Ascending aorta (tissue), 2 donors: Measurements from ENCODE around the gene TTC23. TPM values are rescaled to one million over a fixed set of nuclear protein-coding genes. Genes with fewer than 3 reads are reported as not detected.
A peak's percentile ranks its signal among the peaks of the same experiment; 100 is the strongest.

Experiments used
- DNase-seq, 2 donors: peaks; one replicate each; pipeline ENCODE4 v3.0.0-alpha.2; 2019; ENCODE audit warnings: low spot score in 2 of 2
- H3K27ac ChIP-seq, 2 donors: fragments of 200-600 bp; sonication (generic); one replicate each; pipeline ENCODE4 v1.5.1; 2016 to 2017; ENCODE audit warnings: mild to moderate bottlenecking in 1 of 2
- H3K27me3 ChIP-seq: fragments of 200-600 bp; sonication (generic); one replicate; pipeline ENCODE4 v1.5.1; 2017
- H3K36me3 ChIP-seq, 2 donors: fragments of 200-600 bp; sonication (generic); one replicate each; pipeline ENCODE4 v1.5.1; 2016
- H3K4me1 ChIP-seq, 2 donors: fragments of 200-600 bp; sonication (generic); one replicate each; pipeline ENCODE4 v1.5.1; 2016 to 2017; ENCODE audit warnings: mild to moderate bottlenecking in 1 of 2
- H3K4me3 ChIP-seq, 2 donors: fragments of 200-600 bp; sonication (generic); one replicate each; pipeline ENCODE4 v1.5.1; 2016 to 2017; ENCODE audit warnings: mild to moderate bottlenecking in 1 of 2
- H3K9me3 ChIP-seq, 2 donors: fragments of 200-600 bp; sonication (generic); one replicate each; pipeline ENCODE4 v1.5.1; 2016
- CTCF ChIP-seq, 3 experiments: fragments of 200-600 bp in 2 of 3; fragments of 450-650 bp in 1 of 3; sonication (generic) in 2 of 3; IDR thresholded peaks; one replicate each; pipeline ENCODE4 v1.5.1; 2016 to 2019; ENCODE audit warnings: antibody characterized with exemption in 3 of 3, mild to moderate bottlenecking in 1 of 3, moderate library complexity in 1 of 3
- intact Hi-C: fragments of 100-400 bp; cut with DNase I; formaldehyde crosslinking; loops from one replicate; pipeline ENCODE4 v1.15.1; 2023
- total RNA-seq: library from RNA; depleted of rRNA; stranded (reverse); fragments of >200 nt; gene quantifications from one replicate; pipeline ENCODE4 v1.1.0, GENCODE V29; 2016

Gene TTC23
- total RNA-seq, 1 donor from 2014 or later: 37.3 TPM

GRCh38 chr15:99100245-99101173, 148.9 kb downstream of the TTC23 start:
- Histone ChIP-seq H3K27me3 (no peaks in the 10 kb centered on the region), H3K36me3 (no peaks in the 10 kb centered on the region), H3K4me1 (peaks cover 0 to 4% of the 10 kb centered on the region in 2 donors), H3K27ac (no peak overlapping the region), H3K9me3 (no peaks in the 10 kb centered on the region), H3K4me3 (peak overlapping the region; percentile 43 to 61)
- peak in 1 of 2 donors; percentile 91 for DNase-seq
- intact Hi-C loops: loop anchor here (1.0 to 10.0 kb wide), 2 partner anchors 113 to 634 kb away; partner anchors contain the start of gene LYSMD4
- peak; percentile 85 to 95 (median 88) for TF ChIP-seq CTCF (IDR thresholded peaks at IDR 0.05)

GRCh38 chr15:99099661-99100060, 149.7 kb downstream of the TTC23 start:
- Histone ChIP-seq H3K36me3 (no peaks in the 10 kb centered on the region), H3K27ac (no peak overlapping the region), H3K9me3 (no peaks in the 10 kb centered on the region), H3K27me3 (no peaks in the 10 kb centered on the region), H3K4me1 (peaks cover 0 to 4% of the 10 kb centered on the region in 2 donors), H3K4me3 (no peak overlapping the region)
- TF ChIP-seq CTCF (IDR thresholded peaks at IDR 0.05): no peak
- DNase-seq: no peak
- intact Hi-C loops: loop anchor here (1.0 to 10.0 kb wide), 2 partner anchors 114 to 635 kb away; partner anchors contain the start of gene LYSMD4

GRCh38 chr15:99098991-99099390, 150.4 kb downstream of the TTC23 start:
- peaks cover 0 to 4% of the 10 kb centered on the region in 2 donors for H3K4me1 ChIP-seq
- intact Hi-C loops: no loop called here
- no peaks in the 10 kb centered on the region for H3K9me3 ChIP-seq
- DNase-seq: no peak
- no peak for TF ChIP-seq CTCF (IDR thresholded peaks at IDR 0.05)
- no peak overlapping the region for H3K27ac ChIP-seq
- H3K27me3 ChIP-seq: no peaks in the 10 kb centered on the region
- no peak overlapping the region for H3K4me3 ChIP-seq
- H3K36me3 ChIP-seq: no peaks in the 10 kb centered on the region

- no peaks in the 10 kb centered on the region for H3K27me3 ChIP-seq
- H3K4me1 ChIP-seq: peaks cover 0 to 4% of the 10 kb centered on the region in 2 donors
- H3K4me3 ChIP-seq: no peak overlapping the region
- no peak for DNase-seq
- H3K36me3 ChIP-seq: no peaks in the 10 kb centered on the region
- H3K27ac ChIP-seq: no peak overlapping the region
- intact Hi-C loops: no loop called here
- TF ChIP-seq CTCF (IDR thresholded peaks at IDR 0.05): no peak
- H3K9me3 ChIP-seq: no peaks in the 10 kb centered on the region
Measured at GRCh38 chr15:99098426-99098825, 151.0 kb downstream of the TTC23 start.

- no peak overlapping the region for H3K27ac ChIP-seq
- DNase-seq: no peak
- intact Hi-C loops: no loop called here
- no peaks in the 10 kb centered on the region for H3K36me3 ChIP-seq
- no peaks in the 10 kb centered on the region for H3K27me3 ChIP-seq
- no peak overlapping the region for H3K4me3 ChIP-seq
- peaks cover 0 to 4% of the 10 kb centered on the region in 2 donors for H3K4me1 ChIP-seq
- no peak for TF ChIP-seq CTCF (IDR thresholded peaks at IDR 0.05)
- no peaks in the 10 kb centered on the region for H3K9me3 ChIP-seq
Measured at GRCh38 chr15:99097441-99098410, 151.7 kb downstream of the TTC23 start.
